GM12891 (cell line): ENCODE results near the gene PARD3.

ENCODE experiments used
- POLR2A ChIP-seq: IDR thresholded peaks from 2 replicates; pipeline ENCODE4 v1.6.1; 2011; ENCODE audit warnings: low read depth, low read length, control low read depth
- POLR2AphosphoS5 ChIP-seq: IDR thresholded peaks from 2 replicates; pipeline ENCODE4 v1.6.1; 2011; ENCODE audit warnings: low read depth, low read length, control low read depth
- TAF1 ChIP-seq: IDR thresholded peaks from 2 replicates; pipeline ENCODE4 v1.6.1; 2011; ENCODE audit warnings: low read depth, low read length, control low read depth

GRCh38 chr10:34734918-34735317 lies 80.2 kb downstream of the PARD3 start:
- TF ChIP-seq POLR2AphosphoS5 (no peak), POLR2A (no peak), TAF1 (no peak)
